Keratinocyte (primary cell): ENCODE data around the gene CDC16. TPM values are rescaled to one million over a fixed set of nuclear protein-coding genes. Genes with fewer than 3 reads are reported as not detected.

Experiments used
- DNase-seq: peaks from one replicate; pipeline ENCODE4 v3.0.0-alpha.2; 2011; ENCODE audit warnings: low read depth, missing footprints, low spot score
- FAIRE-seq: peaks from 2 replicates; lab custom pipeline; 2011; peaks lifted over from hg19 to GRCh38; lab: Jason Lieb, UNC
- H2AFZ ChIP-seq: 2 replicates; pipeline ENCODE4 v1.6.0; 2012; ENCODE audit warnings: low read length, control low read depth, inconsistent platforms; ENCODE audit not compliant: control insufficient read depth
- H3K27ac ChIP-seq: 2 replicates; pipeline ENCODE4 v1.5.1; 2011; ENCODE audit warnings: low read length; ENCODE audit not compliant: control insufficient read depth, insufficient read depth
- H3K27me3 ChIP-seq: 3 replicates; pipeline ENCODE4 v1.6.0; 2011; ENCODE audit warnings: low read length; ENCODE audit not compliant: control insufficient read depth, insufficient read depth; ENCODE audit errors: extremely low read depth
- H3K36me3 ChIP-seq, 2 experiments: 2 replicates in 1 of 2; 3 replicates in 1 of 2; pipeline ENCODE4 v1.5.1; 2011; ENCODE audit warnings: low read length in 2 of 2, mild to moderate bottlenecking in 1 of 2; ENCODE audit not compliant: control insufficient read depth in 2 of 2, insufficient read depth in 2 of 2; ENCODE audit errors: extremely low read depth in 1 of 2
- H3K4me1 ChIP-seq: 3 replicates; pipeline ENCODE4 v1.5.1; 2011; ENCODE audit warnings: low read length; ENCODE audit not compliant: control insufficient read depth, insufficient read depth; ENCODE audit errors: extremely low read depth
- H3K4me2 ChIP-seq: 3 replicates; pipeline ENCODE4 v1.6.0; 2011; ENCODE audit warnings: low read depth, low read length; ENCODE audit not compliant: control insufficient read depth, insufficient read depth; ENCODE audit errors: extremely low read depth
- H3K4me3 ChIP-seq, 3 experiments: fragments of 200-600 bp in 1 of 3; sonication (generic) in 1 of 3; 2 replicates in 2 of 3; 3 replicates in 1 of 3; pipeline ENCODE4 v1.5.1; 2011 to 2016; ENCODE audit warnings: low read length in 3 of 3, mild to moderate bottlenecking in 3 of 3, control low read depth in 2 of 3, inconsistent platforms in 1 of 3, low read depth in 1 of 3, mixed read lengths in 1 of 3, mixed run types in 1 of 3, moderate library complexity in 1 of 3; ENCODE audit not compliant: control insufficient read depth in 2 of 3, insufficient read depth in 2 of 3; ENCODE audit errors: extremely low read depth in 1 of 3
- H3K79me2 ChIP-seq: 2 replicates; pipeline ENCODE4 v1.6.0; 2012; ENCODE audit warnings: low read length; ENCODE audit not compliant: control insufficient read depth, insufficient read depth
- H3K9ac ChIP-seq: 3 replicates; pipeline ENCODE4 v1.6.0; 2011; ENCODE audit warnings: low read length; ENCODE audit not compliant: control insufficient read depth, insufficient read depth; ENCODE audit errors: extremely low read depth
- H3K9me1 ChIP-seq: 3 replicates; pipeline ENCODE4 v1.6.0; 2011; ENCODE audit warnings: low read length; ENCODE audit not compliant: control insufficient read depth, insufficient read depth; ENCODE audit errors: extremely low read depth
- H3K9me3 ChIP-seq: 2 replicates; pipeline ENCODE4 v1.5.1; 2012; ENCODE audit warnings: low read depth, low read length; ENCODE audit not compliant: control insufficient read depth
- H4K20me1 ChIP-seq: 3 replicates; pipeline ENCODE4 v1.6.0; 2011; ENCODE audit warnings: low read length; ENCODE audit not compliant: control insufficient read depth, insufficient read depth; ENCODE audit errors: extremely low read depth
- EZH2 ChIP-seq: IDR thresholded peaks from one replicate; pipeline ENCODE4 v1.6.1; 2012; ENCODE audit warnings: inconsistent platforms, mild to moderate bottlenecking, low read length, moderate library complexity
- dilution Hi-C: fragments of 300-500 bp; cut with MboI; formaldehyde crosslinking; loops from one replicate; pipeline ENCODE4 v1.7.0; 2020; ENCODE audit warnings: low sequenced_read_pairs; ENCODE audit not compliant: extremely low pct_ligation_motif_present
- polyA plus RNA-seq, 5 experiments: library from polyadenylated mRNA; depleted of rRNA in 3 of 5; stranded (reverse) in 3 of 5; stranded (forward) in 1 of 5; unstranded in 1 of 5; fragments of >200 nt; gene quantifications; 1 replicate in 1 of 5; 2 replicates in 3 of 5; 3 replicates in 1 of 5; pipeline versions ENCODE4 v1.2.1 to v1.2.3, GENCODE V29; 2011 to 2012; ENCODE audit warnings: missing spikeins in 2 of 5, low read depth in 1 of 5, low replicate concordance in 1 of 5
- TF ChIP-seq, protein P1 (sequence below), 3 experiments: IDR thresholded peaks in 1 of 3; conservative IDR thresholded peaks in 1 of 3; optimal IDR thresholded peaks in 1 of 3; 2 replicates in 2 of 3; 3 replicates in 1 of 3; pipeline versions ENCODE3 to v1.5.1; 2011; ENCODE audit warnings: low read length in 3 of 3, mild to moderate bottlenecking in 3 of 3, moderate library complexity in 2 of 3, control low read depth in 1 of 3, inconsistent platforms in 1 of 3; ENCODE audit not compliant: insufficient read depth in 2 of 3; ENCODE audit errors: extremely low read depth in 1 of 3

CDC16 gene
- polyA plus RNA-seq, 1 donor (not counting 4 experiments of a cell fraction or from before 2014, with no cell fraction given), result 91.8 TPM

DNA sequence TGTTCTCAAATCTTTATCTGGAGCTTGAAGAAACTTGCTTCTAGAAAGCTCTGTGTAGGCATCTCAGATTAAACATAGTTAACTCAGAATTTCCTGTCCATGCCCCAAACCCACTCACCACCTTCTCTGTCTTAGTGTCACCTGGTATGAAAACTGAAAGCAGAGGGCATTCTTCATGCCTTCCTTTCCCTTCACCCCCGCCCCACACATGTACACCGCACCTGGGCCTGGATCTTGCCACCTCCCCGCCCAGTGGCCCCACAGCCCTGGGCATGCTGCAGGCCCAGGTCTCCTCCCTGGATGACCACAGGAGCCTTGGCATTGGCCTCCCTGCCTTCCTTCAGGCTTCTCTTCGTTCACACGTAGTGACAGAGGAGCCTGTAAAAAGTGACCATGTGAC, 39.8 kb upstream of the CDC16 start:
- FAIRE-seq (no peak), DNase-seq (no peak)
- Histone ChIP-seq H3K27ac (no peak overlapping the region), H3K9me3 (no peaks in the 10 kb centered on the region), H4K20me1 (no peaks in the 10 kb centered on the region), H3K9ac (no peak overlapping the region), H3K79me2 (no peaks in the 10 kb centered on the region), H3K36me3 (no peaks in the 10 kb centered on the region), H2AFZ (no peak overlapping the region), H3K4me3 (no peak overlapping the region), H3K4me1 (no peaks in the 10 kb centered on the region), H3K4me2 (no peak overlapping the region), H3K27me3 (peaks cover 3% of the 10 kb centered on the region), H3K9me1 (no peaks in the 10 kb centered on the region)
- dilution Hi-C loops, result no loop called here
- no peak for TF ChIP-seq EZH2
- TF ChIP-seq, protein P1, sequence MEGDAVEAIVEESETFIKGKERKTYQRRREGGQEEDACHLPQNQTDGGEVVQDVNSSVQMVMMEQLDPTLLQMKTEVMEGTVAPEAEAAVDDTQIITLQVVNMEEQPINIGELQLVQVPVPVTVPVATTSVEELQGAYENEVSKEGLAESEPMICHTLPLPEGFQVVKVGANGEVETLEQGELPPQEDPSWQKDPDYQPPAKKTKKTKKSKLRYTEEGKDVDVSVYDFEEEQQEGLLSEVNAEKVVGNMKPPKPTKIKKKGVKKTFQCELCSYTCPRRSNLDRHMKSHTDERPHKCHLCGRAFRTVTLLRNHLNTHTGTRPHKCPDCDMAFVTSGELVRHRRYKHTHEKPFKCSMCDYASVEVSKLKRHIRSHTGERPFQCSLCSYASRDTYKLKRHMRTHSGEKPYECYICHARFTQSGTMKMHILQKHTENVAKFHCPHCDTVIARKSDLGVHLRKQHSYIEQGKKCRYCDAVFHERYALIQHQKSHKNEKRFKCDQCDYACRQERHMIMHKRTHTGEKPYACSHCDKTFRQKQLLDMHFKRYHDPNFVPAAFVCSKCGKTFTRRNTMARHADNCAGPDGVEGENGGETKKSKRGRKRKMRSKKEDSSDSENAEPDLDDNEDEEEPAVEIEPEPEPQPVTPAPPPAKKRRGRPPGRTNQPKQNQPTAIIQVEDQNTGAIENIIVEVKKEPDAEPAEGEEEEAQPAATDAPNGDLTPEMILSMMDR (optimal IDR thresholded peaks at IDR 0.05 in 1 of 3, IDR thresholded peaks at IDR 0.05 in 1 of 3, conservative IDR thresholded peaks at IDR 0.05 in 1 of 3; ENCODE audit: extremely low read depth in 1 of 3, insufficient read depth in 2 of 3, low read length in 3 of 3), result no peak

DNA sequence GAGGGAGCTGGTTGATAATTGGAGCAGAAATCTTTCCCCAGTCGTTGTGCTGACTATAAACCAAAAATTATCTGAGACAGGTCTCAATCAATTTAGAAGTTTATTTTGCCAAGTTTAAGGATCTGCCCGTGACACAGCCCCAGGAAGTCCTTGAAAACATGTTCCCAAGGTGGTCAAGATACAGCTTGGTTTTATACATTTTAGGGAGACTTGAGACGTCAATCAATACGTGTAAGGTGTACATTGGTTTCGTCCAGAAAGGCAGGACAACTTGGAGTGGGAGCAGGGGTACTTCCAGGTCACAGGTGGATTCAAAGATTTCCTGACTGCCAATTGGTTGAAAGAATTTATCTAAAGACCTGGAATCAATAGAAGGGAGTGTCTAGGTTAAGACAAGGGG, 38.1 kb upstream of the CDC16 start:
- Histone ChIP-seq H3K9me3 (peaks cover 2% of the 10 kb centered on the region), H3K4me2 (no peak overlapping the region), H3K9me1 (no peaks in the 10 kb centered on the region), H3K79me2 (no peaks in the 10 kb centered on the region), H2AFZ (no peak overlapping the region), H3K27ac (no peak overlapping the region), H3K4me1 (no peaks in the 10 kb centered on the region), H3K9ac (no peak overlapping the region), H3K4me3 (no peak overlapping the region), H3K27me3 (peaks cover 12% of the 10 kb centered on the region), H4K20me1 (no peaks in the 10 kb centered on the region), H3K36me3 (no peaks in the 10 kb centered on the region)
- TF ChIP-seq, protein P1 (optimal IDR thresholded peaks at IDR 0.05 in 1 of 3, IDR thresholded peaks at IDR 0.05 in 1 of 3, conservative IDR thresholded peaks at IDR 0.05 in 1 of 3; ENCODE audit: extremely low read depth in 1 of 3, insufficient read depth in 2 of 3, low read length in 3 of 3), result no peak
- no peak for TF ChIP-seq EZH2
- FAIRE-seq (no peak), DNase-seq (no peak)
- dilution Hi-C loops, result no loop called here
